Gastrocnemius medialis (tissue), 4 donors: Measurements from ENCODE around the gene WDR82. TPM values are rescaled to one million over a fixed set of nuclear protein-coding genes. Genes with fewer than 3 reads are reported as not detected.

Source experiments
- ATAC-seq, 2 donors: fragments of 150-250 bp; one replicate each; pipeline ENCODE4 v1.9.1; 2016
- DNase-seq, 2 donors: peaks; one replicate each; pipeline ENCODE4 v3.0.0-alpha.2; 2019
- H3K27ac ChIP-seq, 4 donors: fragments of 200-600 bp; sonication (generic); 1 replicate in 1 of 4; 2 replicates in 3 of 4; pipeline ENCODE4 v1.5.1; 2016 to 2018; ENCODE audit warnings: mild to moderate bottlenecking in 2 of 4, moderate library complexity in 1 of 4
- H3K27me3 ChIP-seq, 3 donors: fragments of 200-600 bp; sonication (generic) in 2 of 3; 1 replicate in 1 of 3; 2 replicates in 2 of 3; pipeline versions ENCODE4 v1.5.1 to v1.6.0; 2016 to 2019; ENCODE audit warnings: mild to moderate bottlenecking in 1 of 3, moderate library complexity in 1 of 3
- H3K36me3 ChIP-seq, 2 donors: fragments of 200-600 bp; sonication (generic) in 1 of 2; one replicate each; pipeline ENCODE4 v1.5.1; 2017 to 2018
- H3K4me1 ChIP-seq, 2 donors: fragments of 200-600 bp; sonication (generic) in 1 of 2; one replicate each; pipeline ENCODE4 v1.5.1; 2016 to 2017; ENCODE audit warnings: mild to moderate bottlenecking in 2 of 2
- H3K4me3 ChIP-seq, 4 donors: fragments of 200-600 bp; sonication (generic) in 3 of 4; 1 replicate in 1 of 4; 2 replicates in 3 of 4; pipeline ENCODE4 v1.5.1; 2016 to 2019; ENCODE audit warnings: mild to moderate bottlenecking in 2 of 4
- H3K9me3 ChIP-seq, 3 donors: fragments of 200-600 bp; sonication (generic) in 2 of 3; 1 replicate in 1 of 3; 2 replicates in 2 of 3; pipeline ENCODE4 v1.5.1; 2016 to 2019
- POLR2A ChIP-seq, 2 donors: fragments of 450-650 bp; IDR thresholded peaks; one replicate each; pipeline ENCODE4 v1.6.1; 2017; ENCODE audit warnings: antibody characterized with exemption in 2 of 2, mild to moderate bottlenecking in 2 of 2, moderate library complexity in 2 of 2
- in situ Hi-C, 4 donors: fragments of 200-750 bp; cut with MboI; loops; one replicate each; pipeline versions ENCODE4 v1.15.0 to v1.8.0; 2017; ENCODE audit warnings: low sequenced_read_pairs in 4 of 4
- intact Hi-C: fragments of 100-400 bp; cut with DNase I; formaldehyde crosslinking; loops from one replicate; pipeline ENCODE4 v1.15.1; 2023; ENCODE audit warnings: low total_unique reads
- total RNA-seq, 4 donors: library from RNA; depleted of rRNA; stranded (reverse); fragments of >200 nt; gene quantifications; one replicate each; pipeline versions ENCODE4 v1.1.0 to v1.2.3, GENCODE V29; 2016
- TF ChIP-seq, protein P1 (sequence below), 5 experiments: fragments of 450-650 bp in 3 of 5; fragments of 200-600 bp in 2 of 5; sonication (generic) in 2 of 5; IDR thresholded peaks in 4 of 5; conservative IDR thresholded peaks in 1 of 5; 1 replicate in 4 of 5; 2 replicates in 1 of 5; pipeline ENCODE4 v1.5.1; 2016 to 2019; ENCODE audit warnings: antibody characterized with exemption in 5 of 5, mild to moderate bottlenecking in 3 of 5, moderate library complexity in 3 of 5

WDR82 gene
- total RNA-seq, 4 donors from 2014 or later, result 54.1 to 64.9 (median 59.3) TPM

DNA sequence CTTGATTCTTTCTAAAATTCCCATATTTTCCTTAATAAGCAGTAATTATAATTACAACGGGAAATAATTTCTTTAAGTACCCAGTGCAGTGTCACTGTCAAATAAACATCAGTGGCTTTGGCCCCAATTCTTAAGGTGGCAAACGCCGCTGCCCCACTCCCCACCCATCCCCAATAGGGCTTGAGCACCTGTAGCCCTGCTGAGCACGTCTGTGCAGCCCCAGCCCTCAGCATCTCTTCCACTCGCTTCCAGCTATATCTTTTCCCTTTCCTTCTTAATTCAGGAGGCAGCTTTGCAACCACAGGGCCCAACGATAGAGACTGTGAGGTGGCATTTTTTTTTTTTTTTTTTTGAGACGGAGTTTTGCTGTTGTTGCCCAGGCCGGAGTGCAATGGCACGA, 23.8 kb downstream of the WDR82 start:
- Histone ChIP-seq H3K27me3 (no peaks in the 10 kb centered on the region), H3K4me1 (peaks cover 10 to 12% of the 10 kb centered on the region in 2 donors), H3K9me3 (no peaks in the 10 kb centered on the region), H3K36me3 (peaks cover 4 to 97% of the 10 kb centered on the region in 2 donors), H3K4me3 (no peak overlapping the region), H3K27ac (no peak overlapping the region)
- in situ Hi-C loops (no loop called here), intact Hi-C loops (no loop called here)
- no peak for DNase-seq
- no peak for ATAC-seq
- TF ChIP-seq, protein P1, sequence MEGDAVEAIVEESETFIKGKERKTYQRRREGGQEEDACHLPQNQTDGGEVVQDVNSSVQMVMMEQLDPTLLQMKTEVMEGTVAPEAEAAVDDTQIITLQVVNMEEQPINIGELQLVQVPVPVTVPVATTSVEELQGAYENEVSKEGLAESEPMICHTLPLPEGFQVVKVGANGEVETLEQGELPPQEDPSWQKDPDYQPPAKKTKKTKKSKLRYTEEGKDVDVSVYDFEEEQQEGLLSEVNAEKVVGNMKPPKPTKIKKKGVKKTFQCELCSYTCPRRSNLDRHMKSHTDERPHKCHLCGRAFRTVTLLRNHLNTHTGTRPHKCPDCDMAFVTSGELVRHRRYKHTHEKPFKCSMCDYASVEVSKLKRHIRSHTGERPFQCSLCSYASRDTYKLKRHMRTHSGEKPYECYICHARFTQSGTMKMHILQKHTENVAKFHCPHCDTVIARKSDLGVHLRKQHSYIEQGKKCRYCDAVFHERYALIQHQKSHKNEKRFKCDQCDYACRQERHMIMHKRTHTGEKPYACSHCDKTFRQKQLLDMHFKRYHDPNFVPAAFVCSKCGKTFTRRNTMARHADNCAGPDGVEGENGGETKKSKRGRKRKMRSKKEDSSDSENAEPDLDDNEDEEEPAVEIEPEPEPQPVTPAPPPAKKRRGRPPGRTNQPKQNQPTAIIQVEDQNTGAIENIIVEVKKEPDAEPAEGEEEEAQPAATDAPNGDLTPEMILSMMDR (IDR thresholded peaks at IDR 0.05 in 4 of 5, conservative IDR thresholded peaks at IDR 0.05 in 1 of 5), result no peak
- TF ChIP-seq POLR2A (IDR thresholded peaks at IDR 0.05), result no peak

DNA sequence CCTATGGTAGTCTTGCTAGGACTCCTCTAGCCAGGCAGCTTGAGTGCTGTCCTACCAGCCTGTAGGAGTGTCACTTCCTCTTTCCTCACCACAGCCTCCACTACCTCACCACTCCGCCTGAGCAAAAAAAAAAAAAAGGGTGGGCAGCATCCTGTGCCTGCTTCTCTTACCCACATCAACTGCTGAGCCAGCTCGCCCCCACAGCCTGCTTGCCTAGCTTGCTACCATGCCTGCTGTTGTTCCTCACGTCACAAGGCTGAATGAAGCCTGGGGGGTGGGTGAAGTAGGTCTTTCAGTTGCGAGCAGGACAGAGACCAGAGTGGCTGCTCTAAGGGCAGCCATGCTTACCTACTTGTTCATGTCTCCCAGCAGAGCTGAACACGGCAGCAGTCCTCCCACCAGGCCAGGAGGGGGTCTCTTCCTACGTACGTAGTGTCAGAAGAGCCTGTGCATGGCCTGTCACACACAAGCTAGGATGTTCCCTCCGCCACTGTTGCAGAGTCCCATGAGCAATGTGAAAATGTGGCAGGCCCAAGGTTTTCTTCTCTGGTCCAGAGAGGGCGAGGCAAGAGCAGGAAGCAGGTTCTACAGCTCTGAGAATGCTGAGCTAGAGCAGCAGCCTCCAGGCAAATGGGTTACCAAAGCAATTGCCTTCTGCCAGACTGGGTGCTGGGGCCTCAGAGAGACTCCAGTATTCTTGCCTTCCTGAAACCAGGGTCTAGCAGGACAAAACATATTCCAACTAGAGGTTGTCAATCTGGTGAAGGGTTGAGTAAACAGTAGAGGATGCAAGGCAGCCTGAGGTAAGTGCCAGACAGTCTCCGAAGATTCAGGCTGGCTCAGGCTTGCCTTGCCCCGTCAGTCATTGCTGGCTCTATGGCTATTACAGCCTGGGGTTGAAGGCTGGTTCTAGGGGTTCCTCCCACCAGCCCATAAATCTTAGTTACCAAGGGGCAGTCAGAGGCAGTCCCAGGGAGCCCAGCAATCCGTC, 24.8 kb downstream of the WDR82 start:
- in situ Hi-C loops, result no loop called here
- peak in 1 of 2 donors; percentile 27 for DNase-seq
- intact Hi-C loops, result no loop called here

DNA sequence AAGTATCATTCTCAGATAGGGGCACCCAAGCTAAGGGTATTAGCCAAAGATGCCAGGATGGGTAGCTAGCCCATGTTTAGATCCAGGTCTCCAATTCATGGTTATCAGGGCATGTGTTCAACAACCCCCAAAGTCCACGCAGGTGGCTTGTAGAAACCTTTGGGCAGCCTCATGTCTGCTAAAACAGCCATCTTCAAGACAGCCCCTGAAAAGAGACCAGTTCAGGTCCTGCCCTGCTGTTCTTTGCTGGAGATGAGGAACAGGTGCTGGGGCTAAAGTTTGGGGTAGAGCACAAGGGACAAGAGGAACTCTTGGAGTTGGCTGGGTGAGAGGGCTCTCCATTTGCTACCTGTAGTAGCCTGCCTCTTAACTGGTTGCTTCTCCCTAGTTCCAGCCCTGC, 28.3 kb downstream of the WDR82 start:
- H3K4me1 ChIP-seq, result peaks cover 12 to 29% of the 10 kb centered on the region in 2 donors
- intact Hi-C loops, result no loop called here

More for the DNA sequence above, 24.8 kb downstream of the WDR82 start:
- H3K4me1 ChIP-seq, result peaks cover 12 to 14% of the 10 kb centered on the region in 2 donors
- H3K9me3 ChIP-seq, result no peaks in the 10 kb centered on the region
- H3K36me3 ChIP-seq, result peaks cover 0 to 87% of the 10 kb centered on the region in 2 donors
- ATAC-seq, result peak in 1 of 2 donors; percentile 29
- TF ChIP-seq, protein P1 (IDR thresholded peaks at IDR 0.05 in 4 of 5, conservative IDR thresholded peaks at IDR 0.05 in 1 of 5), result no peak
- TF ChIP-seq POLR2A (IDR thresholded peaks at IDR 0.05), result no peak
- H3K27me3 ChIP-seq, result no peaks in the 10 kb centered on the region
- H3K4me3 ChIP-seq, result no peak overlapping the region
- peak overlapping the region in 1 of 4 donors; percentile 9 for H3K27ac ChIP-seq

DNA sequence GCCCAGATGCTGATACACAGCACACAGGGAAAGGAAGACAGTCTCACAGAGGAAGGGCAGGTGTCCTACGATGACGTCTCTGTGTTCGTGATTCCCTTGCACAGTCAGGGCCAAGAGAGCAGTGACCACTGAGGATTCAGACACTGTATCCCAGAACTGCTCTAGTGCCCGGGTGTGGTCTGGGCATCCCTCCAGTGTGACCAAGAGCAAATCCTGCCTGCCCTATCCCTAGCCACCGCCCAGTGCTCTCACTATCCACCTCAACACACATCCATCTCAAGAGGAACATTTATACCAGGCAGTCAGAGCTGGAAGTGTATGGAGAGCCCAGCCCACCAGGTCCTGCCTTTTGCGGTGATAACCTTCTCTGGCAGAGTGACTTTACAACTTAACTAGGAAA, 28.8 kb downstream of the WDR82 start:
- Histone ChIP-seq H3K4me3 (no peak overlapping the region), H3K9me3 (no peaks in the 10 kb centered on the region), H3K36me3 (peaks cover 0 to 47% of the 10 kb centered on the region in 2 donors), H3K4me1 (peaks cover 12 to 33% of the 10 kb centered on the region in 2 donors), H3K27me3 (peaks cover 0 to 2% (median 0%) of the 10 kb centered on the region in 3 donors), H3K27ac (peak overlapping the region in 2 of 4 donors; percentile 1 to 4)
- in situ Hi-C loops, result no loop called here
- TF ChIP-seq POLR2A (IDR thresholded peaks at IDR 0.05), result no peak
- TF ChIP-seq, protein P1 (IDR thresholded peaks at IDR 0.05 in 4 of 5, conservative IDR thresholded peaks at IDR 0.05 in 1 of 5), result no peak
- peak in 1 of 2 donors; percentile 21 for ATAC-seq
- DNase-seq, result peak in 1 of 2 donors; percentile 25
- intact Hi-C loops, result no loop called here

More for the DNA sequence above, 28.3 kb downstream of the WDR82 start:
- Histone ChIP-seq H3K9me3 (no peaks in the 10 kb centered on the region), H3K4me3 (no peak overlapping the region), H3K27ac (peak overlapping the region in 1 of 4 donors; percentile 4), H3K36me3 (peaks cover 0 to 52% of the 10 kb centered on the region in 2 donors), H3K27me3 (no peaks in the 10 kb centered on the region)
- ATAC-seq (no peak), DNase-seq (no peak)
- TF ChIP-seq POLR2A (IDR thresholded peaks at IDR 0.05), result no peak
- TF ChIP-seq, protein P1 (IDR thresholded peaks at IDR 0.05 in 4 of 5, conservative IDR thresholded peaks at IDR 0.05 in 1 of 5), result no peak
- in situ Hi-C loops, result no loop called here
